ENCODE results near the gene GPD2.

GPD2 gene

DNA sequence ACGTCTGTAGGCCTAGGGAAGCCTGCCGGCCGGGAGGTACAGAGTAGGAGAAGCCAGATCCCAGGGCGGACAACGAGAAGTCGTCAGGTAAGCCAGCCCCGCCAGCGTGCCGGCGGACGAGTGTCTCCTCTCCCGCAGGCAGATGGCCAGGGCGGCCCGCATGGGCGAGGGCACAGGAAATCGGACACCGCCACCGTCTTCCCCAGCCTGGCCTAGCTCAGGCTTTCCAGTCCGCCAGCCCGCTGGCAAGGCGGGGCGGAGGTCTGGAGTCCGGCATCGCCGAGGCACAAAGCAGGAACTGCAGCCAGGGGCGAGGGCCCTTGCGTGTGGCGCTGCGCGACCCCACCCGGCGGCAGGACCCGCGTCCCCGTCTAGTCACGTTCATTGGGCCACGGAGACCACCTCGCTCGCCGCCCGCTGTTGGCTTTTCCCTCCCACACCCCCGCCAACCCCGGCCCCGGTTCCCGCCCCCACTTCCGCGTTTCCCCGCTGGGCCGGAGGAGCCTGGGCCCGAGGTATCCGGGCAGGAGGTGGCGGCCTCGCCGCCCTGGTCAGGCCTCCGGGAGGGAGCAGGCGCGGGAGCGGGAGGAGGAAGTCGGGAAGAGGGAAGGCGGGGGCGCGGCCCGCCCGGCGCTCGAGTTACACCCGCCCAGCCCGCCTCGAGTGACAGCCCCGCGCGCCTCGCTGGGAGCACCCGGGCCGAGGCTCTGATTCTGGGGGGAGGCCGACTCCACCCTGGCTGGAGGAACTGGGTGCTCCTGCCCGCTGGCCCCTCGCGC is at the start of gene GPD2:
GPD2 (plus strand) TSS at position 662 of the 779 bp plus-strand sequence. CDS start 39,727 bp downstream, outside the sequence.
- peak; percentile 50 for DNase-seq

DNA sequence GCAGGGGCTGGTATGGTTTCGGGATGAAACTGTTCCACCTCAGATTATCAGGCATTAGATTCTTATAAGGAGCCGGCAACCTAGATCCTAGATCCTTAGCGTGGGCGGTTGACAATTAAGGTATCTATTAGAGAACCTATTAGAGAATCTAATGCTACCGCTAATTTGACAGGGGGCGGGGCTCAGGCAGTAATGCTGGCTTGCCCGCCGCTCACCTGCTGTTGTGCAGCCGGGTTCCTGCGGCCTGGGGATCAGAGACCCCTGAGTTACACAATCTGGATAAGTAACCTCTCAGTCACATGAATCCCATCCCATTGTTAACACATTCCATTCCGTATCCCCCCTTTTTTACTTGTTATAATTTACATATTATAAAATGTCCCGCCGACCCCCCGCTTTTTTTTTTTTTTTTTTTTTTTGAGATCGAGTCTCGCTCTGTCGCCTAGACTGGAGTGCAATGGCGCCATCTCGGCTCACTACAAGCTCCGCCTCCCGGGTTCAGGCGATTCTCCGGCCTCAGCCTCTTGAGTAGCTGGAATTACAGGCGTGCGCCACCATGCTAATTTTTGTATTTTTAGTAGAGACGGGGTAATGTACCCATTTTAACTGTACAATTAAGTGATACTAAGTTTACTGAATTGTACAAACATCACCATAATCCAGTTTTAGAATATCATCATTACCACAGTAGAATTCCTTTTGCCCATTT is 42.0 kb upstream of the GPD2 start:
- DNase-seq = no peak

DNA sequence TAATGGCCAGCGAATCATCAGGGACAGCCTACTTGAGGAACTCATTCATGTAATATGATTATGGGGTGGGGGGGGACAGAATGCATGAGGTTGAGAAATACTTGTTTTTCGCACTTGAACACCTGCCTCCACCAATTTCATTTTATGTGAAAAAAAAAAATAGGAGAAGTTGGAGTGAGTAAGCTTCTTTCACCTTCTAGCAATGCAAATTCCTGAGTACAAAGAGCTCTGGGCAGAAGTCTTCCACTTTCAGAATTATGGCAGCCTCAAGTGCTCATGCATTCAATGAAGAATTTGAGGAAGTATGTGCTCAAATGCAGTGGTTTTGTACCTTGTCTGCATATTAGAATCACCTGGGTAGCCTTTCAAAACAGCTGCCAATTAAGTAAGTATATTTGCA is 40.1 kb upstream of the GPD2 start:
- no peak for DNase-seq

DNA sequence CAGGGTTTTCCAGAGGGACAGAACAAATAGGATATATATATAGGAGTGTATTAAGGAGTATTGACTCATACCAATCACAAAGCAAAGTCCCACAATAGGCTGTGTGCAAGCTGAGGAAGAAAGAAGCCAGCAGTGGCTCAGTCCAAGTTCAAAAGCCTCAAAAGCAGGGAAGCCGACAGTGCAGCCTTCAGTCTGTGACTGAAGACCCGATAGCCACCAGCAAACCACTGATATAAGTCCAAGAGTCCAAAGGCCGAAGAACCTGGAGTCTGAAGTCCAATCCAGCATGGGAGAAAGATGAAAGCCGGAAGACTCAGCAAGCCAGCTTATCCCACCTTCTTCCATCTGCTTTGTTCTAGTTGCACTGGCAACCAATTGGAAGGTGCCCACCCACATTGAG is 39.0 kb upstream of the GPD2 start:
- DNase-seq = no peak

DNA sequence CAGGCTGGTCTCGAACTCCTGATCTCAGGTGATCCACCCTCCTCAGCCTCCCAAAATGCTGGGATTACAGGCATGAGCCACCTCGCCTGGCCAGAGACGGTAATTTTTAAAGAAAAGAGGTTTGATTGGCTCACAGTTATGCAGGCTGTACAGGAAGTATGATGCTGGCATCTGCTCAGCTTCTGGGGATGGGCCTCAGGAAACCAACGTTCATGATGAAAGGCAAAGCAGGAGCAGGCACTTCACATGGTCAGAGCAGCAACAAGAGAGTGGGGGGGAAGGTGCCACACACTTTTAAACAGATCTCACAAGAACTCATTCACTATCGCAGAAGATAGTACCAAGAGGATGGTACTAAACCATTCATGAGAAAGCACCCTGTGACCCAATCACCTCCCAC is 38.0 kb upstream of the GPD2 start:
- no peak for DNase-seq

DNA sequence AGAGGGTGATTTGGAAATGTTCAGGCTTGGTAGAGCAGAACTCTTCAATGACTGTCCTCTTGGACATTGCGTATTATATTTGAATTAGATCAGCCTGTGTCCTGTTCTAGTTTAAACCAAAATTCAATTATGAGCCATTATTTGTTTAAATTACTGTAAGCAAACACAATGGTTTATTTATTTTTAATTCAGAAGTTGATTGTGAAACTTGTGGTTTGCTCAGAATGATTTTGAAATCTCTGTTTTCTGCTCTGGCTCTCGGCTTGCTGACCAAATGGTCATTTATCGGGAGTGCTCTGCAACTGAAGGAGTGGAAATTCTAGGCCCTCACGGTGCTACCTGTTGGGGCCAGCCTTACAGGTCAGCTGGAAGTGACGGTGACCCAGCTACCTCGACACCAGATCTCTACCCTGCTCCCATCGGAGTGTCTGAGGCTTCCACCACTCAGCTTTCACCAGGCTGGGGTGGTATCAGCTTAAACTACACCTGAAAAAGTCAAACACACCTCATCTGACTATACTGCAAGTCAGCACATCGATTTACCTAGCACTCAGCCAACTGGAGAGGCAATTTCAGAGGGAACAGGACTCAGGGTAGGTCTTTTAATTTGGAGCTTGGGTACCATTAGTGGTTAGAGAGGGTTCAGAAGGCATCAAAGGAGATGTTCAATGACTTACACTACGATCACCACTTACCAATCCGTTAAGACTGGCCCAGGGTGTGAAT is 36.8 kb upstream of the GPD2 start:
- DNase-seq = no peak

DNA sequence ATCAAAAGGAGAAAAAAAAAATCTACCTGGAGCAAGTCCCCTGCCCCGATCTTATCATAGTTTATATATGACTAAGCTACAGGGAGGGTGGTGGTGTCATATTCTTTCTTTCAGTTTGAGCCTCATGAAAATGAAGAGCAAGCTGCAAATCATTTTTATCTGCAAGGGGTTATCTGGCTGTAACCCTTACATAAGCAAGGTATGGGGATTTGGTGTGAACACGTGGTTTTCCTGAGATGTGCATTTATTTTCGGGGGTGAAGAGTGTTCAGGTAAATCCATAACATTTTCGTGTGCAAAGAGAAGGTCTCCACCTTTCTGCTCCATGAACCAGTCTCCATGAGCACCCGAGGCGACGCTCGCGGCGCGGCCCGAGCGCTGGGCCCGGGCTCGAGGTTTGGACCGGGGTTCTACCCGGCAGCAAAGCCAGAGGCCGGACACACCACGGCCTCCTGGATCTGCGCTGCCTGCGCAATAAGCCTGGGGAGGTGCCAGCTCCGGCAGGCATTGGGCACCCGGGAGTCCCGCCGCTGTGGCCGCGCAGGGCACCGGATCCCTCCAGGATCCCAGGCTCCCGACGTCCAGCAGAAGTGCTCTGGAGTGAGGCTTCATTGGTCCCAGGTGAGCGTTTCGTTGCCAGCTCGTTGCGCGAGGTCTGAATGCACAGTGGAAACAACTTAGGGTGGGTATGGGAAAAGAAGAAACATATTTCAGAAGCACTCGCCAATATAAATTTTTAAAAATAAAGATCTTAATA is 36.1 kb upstream of the GPD2 start:
- DNase-seq = no peak

DNA sequence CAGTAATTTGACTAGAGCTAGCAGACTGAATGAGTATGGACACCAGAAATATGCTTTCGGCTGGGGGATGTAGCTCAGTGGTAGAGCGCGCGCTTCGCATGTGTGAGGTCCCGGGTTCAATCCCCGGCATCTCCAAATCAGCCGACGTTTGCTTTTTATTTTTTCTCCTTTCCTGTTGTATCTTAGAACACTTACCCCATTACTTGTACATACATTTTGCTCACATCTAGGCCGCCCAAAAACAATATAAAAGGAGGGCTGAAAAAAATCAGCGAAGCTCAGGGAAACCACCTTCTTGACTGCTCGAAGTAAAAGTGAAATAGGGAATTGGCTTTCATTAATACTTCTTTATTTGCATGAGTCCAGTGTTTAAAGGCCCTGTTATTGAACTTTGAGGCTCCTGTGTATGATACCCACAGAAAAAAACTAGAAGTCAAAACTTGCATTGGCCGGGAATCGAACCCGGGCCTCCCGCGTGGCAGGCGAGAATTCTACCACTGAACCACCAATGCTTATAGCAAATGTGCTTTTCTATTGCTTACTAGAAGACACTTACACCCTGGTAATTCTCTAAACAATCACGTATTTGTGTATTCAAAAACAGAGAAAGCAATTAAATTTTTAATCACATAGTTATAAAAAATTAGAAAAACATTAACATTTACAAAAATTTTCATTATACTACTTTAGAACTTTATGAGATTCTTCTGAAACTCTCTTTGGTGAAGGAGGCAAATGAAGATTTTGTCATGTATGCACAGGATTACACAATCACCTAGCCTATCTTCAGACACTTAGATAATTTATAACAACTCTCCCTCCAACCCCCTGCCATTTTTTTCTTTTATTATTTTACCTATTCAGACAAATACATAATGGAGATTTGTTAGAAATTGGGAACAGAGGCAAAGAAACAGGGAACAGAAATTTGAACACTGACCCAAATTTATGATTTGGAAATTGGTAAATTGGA is 35.2 kb upstream of the GPD2 start:
- peak; percentile 64 for DNase-seq

DNA sequence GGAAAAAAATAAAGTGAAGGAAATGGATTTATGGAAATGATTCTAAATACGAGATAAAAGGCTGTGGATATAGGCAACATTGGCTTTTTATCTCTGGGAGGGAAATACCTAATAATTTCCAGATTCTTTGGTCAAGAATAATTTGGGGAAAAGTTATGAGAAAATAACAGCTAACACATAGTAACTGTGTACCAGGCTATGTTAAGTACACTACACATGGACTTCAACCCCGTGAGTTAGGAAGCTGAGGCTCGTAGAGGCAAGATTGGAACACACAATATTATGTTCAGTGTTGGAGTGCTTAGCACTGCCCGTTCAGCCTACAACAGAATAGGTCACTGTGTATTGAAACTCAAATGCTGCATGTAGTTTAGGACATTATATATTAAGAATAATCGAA is 34.3 kb upstream of the GPD2 start:
- DNase-seq = no peak

DNA sequence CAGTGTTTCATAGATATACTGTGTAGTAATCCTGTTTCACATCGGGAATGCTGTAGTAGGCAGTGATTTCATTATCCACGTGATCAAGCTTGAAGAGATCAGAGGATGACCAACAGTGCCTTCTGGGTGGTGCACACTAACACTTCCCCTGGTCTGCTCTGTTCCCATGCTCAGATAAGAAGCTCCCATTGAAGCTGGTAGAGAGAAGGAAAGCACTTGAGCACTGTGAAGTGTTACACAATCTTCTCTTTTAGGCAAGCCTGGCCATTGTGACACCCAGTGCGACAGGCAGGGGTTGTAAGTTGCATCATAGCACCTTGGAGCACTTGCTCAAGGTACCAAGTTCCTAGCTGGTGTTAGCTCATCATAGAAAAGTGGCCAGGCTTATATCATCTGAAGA is 30.6 kb upstream of the GPD2 start:
- DNase-seq = no peak

DNA sequence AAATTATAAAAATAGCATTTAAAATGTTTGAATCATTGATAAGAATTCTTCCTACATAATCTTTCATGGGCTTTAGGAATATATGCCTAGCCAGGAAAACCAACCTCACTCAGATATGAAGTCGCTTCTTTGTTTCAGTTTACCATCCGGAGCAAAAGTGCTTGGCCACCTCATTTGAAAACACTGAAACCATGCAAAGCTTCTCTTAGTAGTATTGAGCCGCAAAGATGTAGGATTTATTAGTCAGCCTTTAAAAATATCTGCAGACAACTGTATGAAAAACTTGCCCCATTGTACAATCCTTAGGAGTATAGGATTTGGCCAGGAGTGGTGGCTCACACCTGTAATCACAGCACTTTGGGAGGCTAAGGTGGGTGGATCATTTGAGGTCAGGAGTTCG is 24.3 kb upstream of the GPD2 start:
- DNase-seq = no peak

DNA sequence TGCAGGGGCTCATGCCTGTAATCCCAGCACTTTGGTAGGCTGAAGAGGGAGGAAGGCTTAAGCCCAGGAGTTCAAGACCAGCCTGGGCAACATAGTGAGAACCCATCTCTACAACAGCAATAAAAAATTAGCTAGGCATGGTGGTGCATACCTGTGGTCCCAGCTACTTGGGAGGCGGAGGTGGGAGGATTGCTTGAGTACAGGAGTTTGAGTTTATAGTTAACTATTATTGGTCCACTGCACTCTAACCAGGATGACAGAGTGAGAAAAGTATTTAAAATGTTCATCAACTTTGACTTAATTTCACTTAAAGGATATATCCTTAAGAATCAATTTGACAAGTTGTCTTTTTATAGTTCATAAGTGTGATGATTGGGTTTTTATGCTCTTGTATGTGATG is 14.3 kb upstream of the GPD2 start:
- no peak for DNase-seq

DNA sequence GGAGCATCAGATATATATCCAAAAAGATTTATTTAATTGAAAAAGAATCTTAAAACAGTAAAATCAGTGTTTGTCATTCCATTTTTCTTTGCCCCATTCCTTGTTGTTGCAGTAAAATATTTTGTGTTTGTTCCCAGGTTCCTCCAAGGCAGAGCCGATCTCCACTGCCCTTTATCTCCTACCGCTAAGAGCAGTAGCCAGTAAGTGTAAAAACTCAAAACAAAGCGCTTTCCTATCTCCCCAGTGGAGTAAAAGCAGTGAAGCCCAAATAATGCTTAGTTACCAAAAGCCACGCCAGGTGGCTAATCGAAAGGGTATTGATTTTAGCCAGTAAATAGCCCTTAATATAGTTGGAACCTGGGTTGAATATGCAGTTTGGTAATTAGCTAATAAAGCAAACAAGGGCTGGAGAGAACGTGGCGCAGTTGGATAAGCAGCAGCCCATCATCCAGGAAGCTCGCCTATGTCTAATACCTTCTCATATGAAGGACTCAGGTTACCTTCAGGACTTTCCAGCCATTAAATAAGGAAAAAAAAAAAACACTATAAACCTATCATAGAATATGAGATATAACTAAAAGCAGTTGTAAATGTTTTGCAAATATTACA is 12.4 kb upstream of the GPD2 start:
- DNase-seq = no peak

DNA sequence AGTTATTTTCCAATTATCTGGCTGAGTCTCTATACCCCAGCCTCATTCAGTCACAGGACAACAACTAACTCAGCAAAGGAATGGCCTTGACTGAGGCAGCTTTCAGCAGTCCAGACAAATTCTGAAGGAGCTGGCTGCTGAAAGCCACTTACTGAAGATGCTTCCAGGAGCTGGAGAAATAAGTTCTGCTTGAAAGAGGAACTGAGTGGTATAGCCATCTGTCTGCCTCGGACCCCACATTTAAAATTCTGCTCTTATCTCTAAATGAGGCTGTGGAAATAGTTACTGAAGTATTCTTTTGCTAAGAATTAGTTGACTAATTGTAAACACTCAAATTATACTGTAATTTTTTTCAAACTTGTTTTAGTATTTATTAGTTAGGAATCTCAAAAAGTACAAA is 9.1 kb upstream of the GPD2 start:
- no peak for DNase-seq

DNA sequence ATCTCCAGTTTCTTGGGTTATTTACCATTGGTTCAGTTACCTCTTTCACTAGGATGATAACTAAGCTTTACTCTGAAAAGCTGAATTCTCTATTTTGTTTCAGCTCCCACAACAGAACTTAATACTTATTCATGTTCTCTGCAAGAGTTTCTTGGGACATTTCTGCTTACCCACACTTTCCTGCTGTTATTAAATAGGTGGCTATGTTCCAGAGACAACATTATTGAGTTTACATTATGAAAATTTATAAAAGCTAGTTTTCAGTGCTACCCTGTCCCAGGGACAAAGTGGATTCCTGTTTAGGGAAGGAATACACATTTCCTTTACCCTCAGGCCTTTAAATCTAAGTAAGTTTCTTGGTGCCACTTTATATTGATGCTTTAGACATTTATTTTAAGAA is 7.0 kb upstream of the GPD2 start:
- no peak for DNase-seq

DNA sequence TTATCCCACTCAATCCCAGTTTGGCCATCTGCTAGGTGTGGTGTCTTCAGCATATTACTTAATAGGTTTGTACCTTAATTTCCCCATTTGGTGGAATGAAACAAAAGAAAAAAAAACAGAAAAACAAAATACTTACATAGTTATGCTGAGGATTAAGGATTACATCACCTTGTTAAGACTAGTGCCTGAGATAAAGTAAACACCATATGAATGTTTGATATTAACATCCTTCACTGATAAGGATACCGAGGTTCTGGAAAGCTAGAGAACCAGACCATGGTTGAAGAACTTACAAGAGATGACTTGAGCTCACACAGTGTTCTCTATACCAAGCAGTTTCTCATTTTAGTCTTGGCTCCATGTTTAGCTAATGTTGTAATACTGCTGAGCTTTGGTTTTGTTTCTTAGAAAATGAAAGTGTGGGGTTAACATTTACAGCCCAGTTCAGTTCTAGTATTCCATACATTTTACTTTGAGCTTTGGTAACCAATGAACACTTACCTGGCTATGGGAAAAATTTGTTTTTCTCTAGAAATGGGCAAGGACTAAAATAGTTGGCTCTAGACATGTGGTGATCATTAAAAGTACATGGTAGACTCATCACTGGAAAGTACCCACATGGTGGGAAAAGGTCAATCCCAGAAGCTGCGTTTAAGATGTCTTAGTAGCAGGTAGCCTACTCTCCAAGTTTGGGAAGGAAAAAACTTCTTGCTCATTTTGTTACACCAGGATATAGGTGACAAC is 5.8 kb upstream of the GPD2 start:
- no peak for DNase-seq

DNA sequence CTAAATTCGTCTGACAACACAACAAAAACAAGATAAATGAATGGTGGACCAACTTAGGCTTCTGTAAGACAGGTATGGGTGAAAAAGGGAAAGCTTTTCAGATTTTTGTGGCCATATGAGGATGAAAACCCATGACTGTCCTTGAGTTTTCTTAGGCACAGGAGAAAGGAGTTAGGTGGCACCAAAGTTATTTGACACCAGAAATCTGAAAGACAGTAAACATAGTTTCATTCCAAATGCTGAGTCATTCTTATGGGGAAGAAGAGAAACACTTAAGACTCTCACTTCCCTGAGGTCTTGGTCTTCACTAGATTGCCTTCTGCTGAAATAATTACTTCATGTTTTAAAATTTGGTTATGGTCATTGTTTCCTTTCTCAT is 5.2 kb upstream of the GPD2 start:
- no peak for DNase-seq

DNA sequence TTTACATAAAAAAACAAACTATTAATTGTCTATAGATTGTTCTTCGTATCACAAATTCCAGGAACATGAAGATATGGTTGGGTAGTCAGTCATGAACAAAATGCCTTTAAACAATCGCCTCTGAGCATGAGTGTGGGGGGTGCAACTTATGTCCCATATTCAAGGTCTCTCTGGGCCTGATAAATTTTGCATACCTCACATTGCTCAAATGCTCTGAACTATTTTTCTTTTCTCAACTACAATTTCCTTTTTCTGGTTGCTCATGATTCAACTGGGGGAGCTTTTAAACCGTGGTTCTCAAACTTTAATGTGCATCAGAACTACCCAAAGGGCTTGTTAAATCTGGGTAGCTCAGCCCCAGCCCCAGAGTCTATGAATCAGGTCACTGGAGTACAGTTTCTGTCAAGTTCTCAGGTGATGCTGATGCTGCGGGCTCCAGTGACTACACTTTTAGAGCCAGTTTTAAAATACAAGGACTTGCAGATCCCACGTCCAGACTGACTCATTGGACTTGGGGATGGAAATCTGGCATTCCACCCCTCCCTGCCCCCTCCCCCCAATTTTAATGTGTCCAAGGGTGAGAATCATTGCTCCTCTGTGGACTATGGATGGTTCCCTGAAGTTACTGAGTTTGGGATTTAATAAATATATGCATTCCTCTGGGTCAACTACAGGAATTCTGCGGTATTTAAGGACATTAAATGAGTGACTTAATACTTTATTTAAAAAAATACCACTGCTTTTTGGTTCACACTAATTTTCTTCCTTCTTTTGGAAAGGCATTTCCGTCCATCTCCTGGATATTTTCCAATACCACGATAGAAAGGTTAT is 1.5 kb upstream of the GPD2 start:
- DNase-seq = no peak

DNA sequence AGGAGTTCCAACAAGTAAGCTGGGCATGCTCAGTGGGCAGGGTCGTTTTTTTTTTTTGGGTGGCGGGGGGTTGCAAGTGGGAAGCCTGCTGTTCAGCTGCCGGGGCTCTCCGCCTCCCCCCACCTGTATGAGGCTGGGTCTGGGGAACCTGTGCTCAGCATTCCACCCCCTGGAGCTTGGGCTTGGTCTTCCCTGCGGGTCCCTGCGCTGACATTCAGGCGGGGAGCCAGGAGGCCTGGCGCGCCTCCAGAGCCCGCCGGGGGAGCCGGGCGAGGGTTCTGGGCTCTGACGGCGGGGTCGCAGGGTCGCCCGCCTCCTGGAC is 822 bp upstream of the GPD2 start:
- DNase-seq = no peak

DNA sequence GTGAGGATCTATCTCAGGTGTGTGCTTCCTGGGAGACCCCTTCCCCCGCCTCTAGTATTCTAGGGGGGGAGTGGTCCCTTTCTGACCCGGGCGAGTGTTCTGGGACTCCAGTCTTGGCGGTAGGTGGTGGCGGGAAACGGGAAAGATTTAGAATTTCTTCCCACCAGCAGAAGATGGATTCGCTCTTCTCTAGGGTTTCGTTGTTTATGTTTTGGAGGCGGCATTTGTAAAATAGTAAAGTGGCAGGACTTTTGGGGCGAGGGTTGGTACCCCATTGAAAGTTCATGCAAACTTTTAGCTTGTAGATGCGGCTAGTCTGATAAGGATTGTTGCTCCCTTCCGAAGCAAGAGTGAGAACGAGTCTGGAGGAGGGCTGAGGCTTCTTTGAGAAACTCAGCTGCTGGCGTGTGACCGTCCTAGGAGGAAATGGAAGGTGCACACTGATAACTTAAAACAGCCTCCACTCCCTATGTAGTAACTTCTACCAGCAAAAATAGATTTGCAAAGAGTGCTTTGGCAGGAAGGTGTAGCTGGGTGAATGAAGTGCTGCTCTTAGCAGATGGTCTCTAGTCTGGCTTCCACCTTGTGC is 412 bp downstream of the GPD2 start:
- DNase-seq = peak; percentile 11
